A549 (cell line): Measurements from ENCODE around the gene CAMKMT. TPM values are rescaled to one million over a fixed set of nuclear protein-coding genes. Genes with fewer than 3 reads are reported as not detected.

Experiments used
- ATAC-seq, 2 experiments: fragments of 200-7000 bp in 1 of 2; fragments of >200 bp in 1 of 2; cut with Nextera tagmentation in 1 of 2; cut with Tn5 transposase in 1 of 2; 3 replicates each; pipeline versions ENCODE4 v1.8.0 to v1.9.1; 2018 to 2020; ENCODE audit warnings: mild to moderate bottlenecking in 1 of 2, moderate library complexity in 1 of 2
- CTCF ChIA-PET: fragments of 300-600 bp; sonication (Branson Sonifier 250); formaldehyde crosslinking; extraction: SDS; loops from one replicate; lab custom pipeline; 2021; ENCODE audit warnings: antibody characterized with exemption, inconsistent platforms; lab: Yijun Ruan, JAX
- POLR2A ChIA-PET: fragments of 350-600 bp; formaldehyde crosslinking; extraction: SDS; loops from one replicate; lab custom pipeline; 2021; ENCODE audit warnings: antibody characterized with exemption, inconsistent platforms; lab: Yijun Ruan, JAX
- DNase-seq, 2 experiments: peaks; one replicate each; pipeline versions ENCODE4 v3.0.0 to v3.0.0-alpha.2; 2011 to 2016; ENCODE audit warnings: low read depth in 1 of 2, low spot score in 1 of 2
- FAIRE-seq: peaks from 2 replicates; lab custom pipeline; 2011; peaks lifted over from hg19 to GRCh38; lab: Jason Lieb, UNC
- H3K27ac ChIP-seq, 2 experiments: fragments of >200 bp; sonication (Bioruptor Twin); formaldehyde crosslinking; 3 replicates each; pipeline ENCODE4 v1.5.1; 2016 to 2017
- H3K4me1 ChIP-seq: fragments of >200 bp; sonication (Bioruptor Twin); formaldehyde crosslinking; 3 replicates; pipeline ENCODE4 v1.6.1; 2016
- H3K4me2 ChIP-seq: fragments of >200 bp; sonication (Bioruptor Twin); formaldehyde crosslinking; 3 replicates; pipeline ENCODE4 v1.6.1; 2016
- H3K4me3 ChIP-seq: fragments of >200 bp; sonication (Bioruptor Twin); formaldehyde crosslinking; 3 replicates; pipeline ENCODE4 v1.5.1; 2016
- H3K9me3 ChIP-seq: fragments of >200 bp; sonication (Bioruptor Twin); formaldehyde crosslinking; 3 replicates; pipeline ENCODE4 v1.6.1; 2016
- HOXB13 ChIP-seq: fragments of 250-450 bp; sonication (Bioruptor Pico); IDR thresholded peaks from 2 replicates; pipeline ENCODE4 v1.5.0; 2020; ENCODE audit warnings: low read depth, mild to moderate bottlenecking, moderate library complexity
- HOXB5 ChIP-seq: fragments of 250-450 bp; sonication (Bioruptor Pico); IDR thresholded peaks from 2 replicates; pipeline ENCODE4 v1.5.0; 2020; ENCODE audit warnings: mild to moderate bottlenecking, moderate library complexity
- NFE2L2 ChIP-seq: fragments of 150-350 bp; conservative IDR thresholded peaks from 2 replicates; pipeline ENCODE4 v1.6.1; 2014; ENCODE audit warnings: low read length
- NR3C1 ChIP-seq: fragments of >200 bp; sonication (Bioruptor Twin); formaldehyde crosslinking; IDR thresholded peaks from 3 replicates; pipeline ENCODE4 v1.6.1; 2017
- PBX3 ChIP-seq: IDR thresholded peaks from 2 replicates; pipeline ENCODE4 v1.6.1; 2012
- PHF8 ChIP-seq: fragments of 200-600 bp; sonication (generic); IDR thresholded peaks from 2 replicates; pipeline ENCODE4 v1.6.1; 2016; ENCODE audit warnings: low read depth, mild to moderate bottlenecking, antibody characterized with exemption, moderate library complexity, borderline replicate concordance
- POLR2A ChIP-seq: IDR thresholded peaks from 2 replicates; pipeline ENCODE4 v1.6.1; 2012; ENCODE audit warnings: mild to moderate bottlenecking, low read length
- POLR2AphosphoS2 ChIP-seq: conservative IDR thresholded peaks from 2 replicates; pipeline ENCODE4 v1.6.1; 2012; ENCODE audit warnings: low read length, improper control_type of control experiment, inconsistent platforms
- RARB ChIP-seq: fragments of 250-450 bp; sonication (Bioruptor Pico); IDR thresholded peaks from 2 replicates; pipeline ENCODE4 v1.8.0; 2021; ENCODE audit warnings: mild to moderate bottlenecking, moderate library complexity
- REST ChIP-seq: fragments of 200-600 bp; sonication (generic); IDR thresholded peaks from 2 replicates; pipeline ENCODE4 v1.6.1; 2016; ENCODE audit warnings: antibody characterized with exemption, mild to moderate bottlenecking, moderate library complexity
- ZC3H11A ChIP-seq: fragments of 450-650 bp; IDR thresholded peaks from 2 replicates; pipeline ENCODE4 v1.6.1; 2014; ENCODE audit warnings: antibody characterized with exemption, mild to moderate bottlenecking
- WGBS: methylation state at CpG from one replicate; pipeline ENCODE4 v1.1.6; 2017; ENCODE audit errors: missing lambda C conversion rate; 5-methylcytosine and 5-hydroxymethylcytosine counted together
- polyA plus RNA-seq, 4 experiments: library from polyadenylated mRNA; depleted of rRNA in 3 of 4; stranded (reverse); fragments of >200 nt; fragmentation: RNase III in 1 of 4; extraction: RNeasy Plus Mini Kit Qiagen cat#74134 plus additional on column Dnase treatment in 1 of 4; gene quantifications; 2 replicates in 3 of 4; 3 replicates in 1 of 4; pipeline ENCODE4 v1.2.3, GENCODE V29; 2011 to 2017
- TF ChIP-seq, protein P1 (sequence below): IDR thresholded peaks from 2 replicates; pipeline ENCODE4 v1.6.1; 2012; ENCODE audit warnings: low read depth, borderline replicate concordance
- TF ChIP-seq, protein P2 (sequence below): fragments of 250-450 bp; sonication (Bioruptor Pico); IDR thresholded peaks from 2 replicates; pipeline ENCODE4 v1.5.0; 2021; ENCODE audit warnings: mild to moderate bottlenecking, moderate library complexity, borderline replicate concordance

Gene CAMKMT
- polyA plus RNA-seq, 2 of the 4 experiments (the other 2 are of a cell fraction): 6.5 to 15.7 TPM

- no peak for TF ChIP-seq PBX3
- no peak for TF ChIP-seq HOXB5 (CRISPR knock-in tag)
- TF ChIP-seq, protein P1, sequence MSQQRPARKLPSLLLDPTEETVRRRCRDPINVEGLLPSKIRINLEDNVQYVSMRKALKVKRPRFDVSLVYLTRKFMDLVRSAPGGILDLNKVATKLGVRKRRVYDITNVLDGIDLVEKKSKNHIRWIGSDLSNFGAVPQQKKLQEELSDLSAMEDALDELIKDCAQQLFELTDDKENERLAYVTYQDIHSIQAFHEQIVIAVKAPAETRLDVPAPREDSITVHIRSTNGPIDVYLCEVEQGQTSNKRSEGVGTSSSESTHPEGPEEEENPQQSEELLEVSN: no peak
- no peak for TF ChIP-seq ZC3H11A
- TF ChIP-seq, all 56 proteins: peak for 0
These were observed 81.8 kb downstream of the CAMKMT start (continued) for GRCh38 chr2:44443517-44443916.

GRCh38 chr2:44444881-44445280 lies 83.1 kb downstream of the CAMKMT start:
- no peak overlapping the region for H3K4me3 ChIP-seq
- no peaks in the 10 kb centered on the region for H3K9me3 ChIP-seq
- WGBS: 83% methylated on average over 2 of the region's 2 CpGs
- ATAC-seq: no peak
- H3K27ac ChIP-seq: no peak overlapping the region
- 0 out of 3 replicates have a peak, but pooled peaks cover 4% of the 10 kb centered on the region for H3K4me1 ChIP-seq
- no peak overlapping the region for H3K4me2 ChIP-seq
- CTCF ChIA-PET: interaction anchor here (1.0 to 1.2 kb wide), 2 partner anchors 24 to 52 kb away, joined by 3 read pairs; no protein-coding TSS in a partner anchor
- TF ChIP-seq PHF8 (no peak), POLR2AphosphoS2 (no peak), HOXB13 (CRISPR knock-in tag) (no peak), RARB (CRISPR knock-in tag) (no peak), NFE2L2 (no peak)
- POLR2A ChIA-PET: no interaction called here
- no peak for DNase-seq
- FAIRE-seq: no peak

GRCh38 chr2:44448860-44449527 lies 87.2 kb downstream of the CAMKMT start:
- Histone ChIP-seq H3K4me1 (no peaks in the 10 kb centered on the region), H3K27ac (no peak overlapping the region), H3K4me3 (no peak overlapping the region), H3K9me3 (no peaks in the 10 kb centered on the region), H3K4me2 (no peak overlapping the region)
- POLR2A ChIA-PET: no interaction called here
- CTCF ChIA-PET: no interaction called here
- ATAC-seq: no peak
- 70% methylated on average over 6 of the region's 6 CpGs for WGBS
- DNase-seq: no peak
- no peak for FAIRE-seq
- TF ChIP-seq REST (no peak), NR3C1 (no peak), ZC3H11A (no peak), POLR2A (no peak), HOXB5 (CRISPR knock-in tag) (no peak)
- TF ChIP-seq, protein P2, sequence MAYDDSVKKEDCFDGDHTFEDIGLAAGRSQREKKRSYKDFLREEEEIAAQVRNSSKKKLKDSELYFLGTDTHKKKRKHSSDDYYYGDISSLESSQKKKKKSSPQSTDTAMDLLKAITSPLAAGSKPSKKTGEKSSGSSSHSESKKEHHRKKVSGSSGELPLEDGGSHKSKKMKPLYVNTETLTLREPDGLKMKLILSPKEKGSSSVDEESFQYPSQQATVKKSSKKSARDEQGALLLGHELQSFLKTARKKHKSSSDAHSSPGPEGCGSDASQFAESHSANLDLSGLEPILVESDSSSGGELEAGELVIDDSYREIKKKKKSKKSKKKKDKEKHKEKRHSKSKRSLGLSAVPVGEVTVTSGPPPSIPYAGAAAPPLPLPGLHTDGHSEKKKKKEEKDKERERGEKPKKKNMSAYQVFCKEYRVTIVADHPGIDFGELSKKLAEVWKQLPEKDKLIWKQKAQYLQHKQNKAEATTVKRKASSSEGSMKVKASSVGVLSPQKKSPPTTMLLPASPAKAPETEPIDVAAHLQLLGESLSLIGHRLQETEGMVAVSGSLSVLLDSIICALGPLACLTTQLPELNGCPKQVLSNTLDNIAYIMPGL (CRISPR knock-in tag): no peak
